ENCODE measurements around the gene TYR.
"Not testable (repeated sequence)": the region's sequence is repeated elsewhere in the genome, so short reads cannot be mapped to it uniquely, and the experiment has no call there.

The TYR gene

DNA sequence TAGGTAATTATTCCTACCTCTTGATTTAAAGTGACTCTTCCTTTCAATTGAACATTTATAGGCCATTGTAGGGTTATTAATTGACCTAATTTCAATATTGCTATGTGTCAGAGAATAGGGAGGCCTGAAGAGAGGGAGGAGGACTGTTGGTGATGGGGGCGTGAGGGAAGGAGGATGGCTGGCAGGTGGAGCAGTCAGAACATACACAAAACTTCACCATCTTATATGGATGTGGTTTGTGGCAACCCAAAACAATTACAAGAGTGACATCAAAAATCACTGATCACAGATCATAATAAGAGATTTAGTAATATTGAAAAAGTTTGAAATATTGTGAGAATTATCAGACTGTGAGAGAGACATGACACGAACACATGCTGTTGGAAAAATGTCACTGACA lies 95.5 kb downstream of the TYR start:
- not testable (repeated sequence) for DNase-seq

DNA sequence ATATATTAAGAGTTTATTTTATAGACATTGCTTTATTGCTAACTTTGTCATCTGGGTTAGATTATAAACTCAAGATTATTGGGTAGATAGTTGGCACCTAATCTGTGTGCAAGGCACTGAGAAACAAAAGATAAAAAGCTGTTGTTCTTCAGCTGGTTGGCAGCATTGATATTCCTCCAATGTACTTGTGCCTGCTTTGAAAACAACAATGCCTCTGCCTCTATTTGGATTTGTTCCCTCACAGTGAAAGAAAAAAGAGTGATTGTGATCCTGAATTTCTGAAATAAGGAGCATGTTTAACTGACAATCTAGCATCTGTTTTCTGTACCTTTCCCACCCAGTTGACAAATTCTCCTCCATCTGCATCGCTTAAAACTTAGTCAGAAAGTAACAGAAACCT lies 98.3 kb downstream of the TYR start:
- no peak for DNase-seq

DNA sequence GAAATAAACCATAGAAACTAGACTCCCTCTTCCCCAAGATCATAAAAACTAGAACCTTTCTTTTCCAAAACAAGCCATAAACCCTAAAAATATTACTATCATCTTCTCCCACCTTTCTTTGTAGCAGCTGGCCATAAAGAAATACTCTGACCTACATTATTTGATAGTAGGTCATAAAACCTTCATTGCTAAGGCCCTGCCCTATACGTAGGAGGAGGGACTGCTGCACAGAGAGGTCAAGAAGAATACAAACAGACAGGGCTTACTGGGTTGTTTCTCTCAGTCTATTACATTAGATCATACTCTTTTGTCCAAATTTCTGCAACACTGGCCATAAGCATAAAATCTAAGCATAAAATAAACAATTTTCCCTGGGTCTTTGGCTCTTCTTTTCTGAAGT lies 101.5 kb downstream of the TYR start:
- DNase-seq: no peak

DNA sequence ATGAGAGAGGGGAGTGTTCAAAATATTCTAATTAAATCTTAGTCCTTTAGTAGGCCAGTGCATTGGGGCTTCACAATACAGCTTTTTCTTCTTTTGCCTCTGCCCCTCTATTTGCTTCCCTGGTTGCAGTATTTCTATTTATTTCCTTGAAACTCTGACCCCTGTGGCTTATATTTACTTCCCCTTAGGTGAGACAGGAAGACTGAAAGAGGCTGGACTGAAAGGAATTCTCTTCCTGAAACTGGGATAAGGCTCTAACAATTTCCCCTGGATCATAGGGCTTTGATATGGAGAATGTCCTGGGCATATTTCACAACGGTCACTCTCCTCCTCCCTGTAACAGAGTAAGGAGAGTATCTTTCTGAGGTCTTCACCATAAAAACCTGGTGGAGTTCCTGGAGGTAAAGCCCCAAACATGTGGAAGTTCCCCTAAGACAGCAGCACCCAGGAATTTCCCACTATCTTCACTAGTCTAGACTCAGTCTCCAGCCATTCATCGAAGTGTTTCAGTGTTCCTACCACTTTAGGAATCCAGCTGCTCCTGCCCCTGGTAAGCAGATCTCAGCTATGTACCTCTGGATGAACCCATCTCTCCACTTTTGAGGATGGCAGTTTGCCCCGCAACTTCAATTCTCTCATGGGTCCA lies 103.5 kb downstream of the TYR start:
- DNase-seq: not testable (repeated sequence)

DNA sequence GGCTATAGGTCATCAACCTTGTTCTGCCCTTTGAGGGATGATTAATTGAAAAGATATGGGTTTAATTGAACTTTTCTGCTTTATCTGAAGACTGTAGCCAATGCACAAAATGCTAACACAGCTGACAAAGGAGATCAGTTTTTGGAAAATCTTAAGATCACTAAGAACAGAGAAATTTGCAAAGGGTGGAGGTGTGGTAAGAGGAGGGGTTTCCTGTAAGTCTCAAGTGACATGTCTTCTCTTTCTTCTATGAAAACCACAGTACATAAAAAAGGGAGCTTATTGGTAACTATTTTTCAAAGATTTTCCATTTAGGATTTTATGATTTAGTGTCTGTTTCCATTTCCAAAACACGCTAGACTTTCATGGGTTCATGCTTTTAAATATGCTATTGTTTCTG lies 108.9 kb downstream of the TYR start:
- DNase-seq: not testable (repeated sequence)

DNA sequence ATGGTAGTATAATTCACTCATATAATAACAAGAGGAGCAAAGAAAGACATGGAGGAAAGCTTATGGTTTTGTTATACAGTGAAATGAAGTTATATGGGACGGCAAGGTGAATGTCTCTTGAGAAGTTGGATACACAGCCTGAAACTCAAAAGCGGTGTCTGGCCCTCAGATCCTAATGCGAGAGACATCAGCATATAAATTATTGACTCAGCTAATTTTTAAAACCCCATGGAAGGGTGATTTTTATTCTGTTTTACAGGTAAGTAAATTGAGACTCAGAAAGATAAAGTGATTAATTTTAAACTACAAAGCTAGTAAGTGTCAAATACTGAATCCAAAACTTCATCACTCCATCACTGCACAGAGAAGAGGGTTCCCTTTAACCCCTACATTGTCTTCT lies 110.3 kb downstream of the TYR start:
- not testable (repeated sequence) for DNase-seq

DNA sequence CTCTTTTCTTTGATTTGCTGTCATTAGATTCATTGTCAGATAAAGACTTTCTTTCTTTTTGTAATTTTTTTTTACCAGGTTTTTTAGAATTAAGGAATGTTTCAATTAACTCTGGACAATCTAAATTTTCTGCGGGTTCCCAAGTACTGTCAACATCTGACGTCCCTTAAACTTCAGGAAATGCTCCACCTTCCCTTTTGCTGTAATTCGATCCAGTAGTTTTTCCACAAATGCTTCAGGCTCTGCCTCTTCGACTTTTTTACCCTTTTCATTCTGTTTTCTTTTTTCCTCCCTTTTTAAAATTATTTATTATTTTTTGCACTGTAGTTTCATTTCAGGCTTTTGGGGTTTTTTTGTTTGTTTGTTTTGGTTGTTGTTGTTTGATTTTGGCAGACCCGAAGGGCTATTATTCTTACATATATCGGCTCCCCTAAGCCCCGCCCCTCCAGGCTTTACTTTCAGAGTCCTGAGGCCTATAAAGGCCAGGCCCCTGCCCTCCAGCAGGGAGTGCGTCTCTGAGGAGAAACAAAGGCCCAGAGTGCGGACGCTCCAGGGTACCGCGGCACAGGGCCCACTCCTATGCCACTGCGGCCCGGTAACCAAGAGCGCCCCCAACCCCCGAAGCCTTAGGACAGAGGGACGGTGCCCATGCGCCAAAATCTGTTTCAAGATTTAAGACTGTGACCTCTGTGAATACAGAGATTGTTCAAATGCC lies 116.4 kb downstream of the TYR start:
- DNase-seq: no peak

DNA sequence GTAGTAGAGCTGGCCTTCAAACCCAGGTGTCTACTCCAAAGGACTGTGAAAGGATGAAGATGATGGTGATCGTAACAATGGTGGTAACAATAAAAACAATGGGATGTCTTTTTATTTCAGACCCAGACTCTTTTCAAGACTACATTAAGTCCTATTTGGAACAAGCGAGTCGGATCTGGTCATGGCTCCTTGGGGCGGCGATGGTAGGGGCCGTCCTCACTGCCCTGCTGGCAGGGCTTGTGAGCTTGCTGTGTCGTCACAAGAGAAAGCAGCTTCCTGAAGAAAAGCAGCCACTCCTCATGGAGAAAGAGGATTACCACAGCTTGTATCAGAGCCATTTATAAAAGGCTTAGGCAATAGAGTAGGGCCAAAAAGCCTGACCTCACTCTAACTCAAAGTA lies 117.3 kb downstream of the TYR start:
- DNase-seq: not testable (repeated sequence)

DNA sequence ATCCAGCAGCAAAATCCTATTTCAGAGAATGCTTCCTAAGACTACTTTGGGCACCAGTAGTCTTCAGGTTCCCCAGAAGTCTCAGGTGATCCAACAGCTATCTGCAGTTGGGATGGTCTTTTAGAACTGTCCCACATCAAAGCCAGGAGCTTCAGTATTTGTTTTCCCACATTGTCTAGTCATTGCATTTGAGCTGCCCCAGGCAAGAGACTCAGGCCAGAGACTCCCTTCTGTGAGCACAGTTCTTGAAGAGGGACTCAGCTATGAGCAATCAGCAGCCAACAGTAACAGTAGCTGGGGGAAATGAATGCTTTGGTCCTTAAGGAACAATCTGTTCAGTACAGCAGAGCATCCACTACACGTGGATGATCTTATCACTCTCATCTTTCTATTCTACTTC lies 125.4 kb downstream of the TYR start:
- not testable (repeated sequence) for DNase-seq

DNA sequence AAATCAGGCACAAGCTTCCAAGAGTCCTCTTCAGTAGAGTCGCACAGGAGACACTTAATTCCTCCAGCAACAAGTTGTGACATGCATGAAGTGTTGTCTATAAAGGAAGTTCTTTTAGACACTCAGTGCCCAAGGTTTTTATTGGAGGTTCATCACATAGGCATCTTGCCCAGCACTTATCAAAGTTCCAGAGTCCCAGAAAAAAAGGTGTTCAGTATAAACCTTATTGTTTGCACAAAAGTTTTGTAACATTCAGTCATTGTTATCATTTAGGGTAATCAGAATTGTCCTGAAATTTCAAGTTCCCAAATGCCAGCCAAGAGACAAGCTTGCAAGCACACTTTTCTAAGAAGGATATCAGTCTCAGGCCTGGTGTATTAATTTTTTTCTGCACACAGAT lies 130.6 kb downstream of the TYR start:
- not testable (repeated sequence) for DNase-seq

DNA sequence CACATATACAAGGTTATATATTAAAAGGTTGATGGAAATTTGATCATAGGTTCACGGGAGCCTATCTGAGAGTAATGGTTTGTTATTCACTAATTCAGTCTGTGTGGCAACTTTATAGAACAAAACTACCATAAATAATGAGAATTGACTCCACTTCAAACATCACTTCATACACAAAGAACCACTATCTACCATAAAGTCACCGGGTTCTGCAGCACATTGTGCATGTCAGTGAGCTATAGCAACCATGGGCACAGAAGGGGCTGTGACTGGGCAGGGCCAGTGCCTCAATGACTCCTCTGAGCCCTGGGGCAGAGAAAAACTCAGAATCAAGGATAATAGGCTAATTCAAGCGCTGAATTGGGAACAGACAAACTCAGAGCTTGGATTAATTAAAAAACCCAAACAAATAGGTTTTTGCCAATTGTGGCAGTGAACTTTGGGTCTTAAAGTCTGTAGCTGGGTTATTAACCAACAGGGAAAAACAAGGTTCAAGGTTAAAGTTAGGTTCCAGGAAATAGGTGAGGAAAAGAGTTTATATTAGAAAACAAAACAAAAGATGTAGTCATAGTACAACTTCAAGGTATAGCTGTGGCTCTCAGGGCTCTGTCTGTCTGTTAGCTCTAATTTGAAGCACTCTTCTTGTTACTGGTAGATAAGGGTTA lies 131.8 kb downstream of the TYR start:
- DNase-seq: not testable (repeated sequence)

DNA sequence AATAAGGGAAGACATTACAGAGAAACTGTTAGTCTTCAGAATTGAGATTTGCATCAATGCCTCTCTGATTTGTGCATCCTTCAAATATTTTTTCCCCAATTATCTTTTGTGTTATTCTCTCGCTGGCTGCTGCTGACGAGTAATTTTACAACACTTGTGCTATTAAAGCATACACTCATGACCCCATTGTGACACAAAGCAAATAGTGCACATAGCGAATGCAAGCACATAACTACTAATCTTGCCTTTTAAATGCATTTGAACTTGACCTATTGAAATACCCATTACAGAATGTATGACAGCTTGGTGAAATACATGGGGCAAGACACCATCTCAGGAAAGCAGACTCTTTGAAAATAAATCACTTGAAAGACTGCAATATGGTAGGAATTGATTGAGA lies 132.9 kb downstream of the TYR start:
- not testable (repeated sequence) for DNase-seq

DNA sequence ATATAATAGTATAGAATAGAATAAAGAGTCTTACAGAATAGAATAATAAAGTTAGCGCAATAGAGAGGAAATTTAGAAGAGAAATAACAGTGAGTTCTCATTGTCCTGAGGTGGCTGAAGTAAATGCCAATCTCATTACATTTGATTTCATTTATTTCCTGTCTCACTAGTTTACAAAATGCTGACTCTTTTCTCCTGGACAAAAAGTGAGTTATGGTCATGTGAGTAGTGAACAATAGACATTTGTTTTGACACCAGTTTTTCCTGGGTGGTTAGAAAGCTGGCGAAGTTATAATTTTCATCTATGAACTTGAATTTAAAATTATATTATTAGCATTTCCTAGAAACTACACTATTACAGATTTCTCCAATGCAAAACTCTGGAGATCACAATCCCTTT lies 143.7 kb downstream of the TYR start:
- no peak for DNase-seq

DNA sequence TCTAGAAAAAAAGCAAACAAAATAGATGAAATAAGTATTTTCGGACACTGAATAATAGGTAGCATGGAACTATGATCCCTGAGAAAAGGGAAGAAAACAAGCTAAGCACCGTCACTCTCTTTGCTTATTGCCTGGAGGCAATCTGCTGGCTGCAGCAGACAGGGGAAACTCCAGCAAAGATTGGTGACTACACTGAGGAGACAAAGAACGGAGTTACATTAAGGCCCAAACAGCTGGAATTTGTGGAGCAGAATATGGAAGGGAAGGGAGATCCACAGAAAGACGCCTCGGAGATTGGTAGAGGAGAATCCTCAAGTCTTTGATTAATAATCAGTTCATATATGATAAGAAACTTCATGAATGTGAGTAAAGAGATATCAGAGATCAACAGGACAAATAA lies 150.2 kb downstream of the TYR start:
- DNase-seq: no peak

DNA sequence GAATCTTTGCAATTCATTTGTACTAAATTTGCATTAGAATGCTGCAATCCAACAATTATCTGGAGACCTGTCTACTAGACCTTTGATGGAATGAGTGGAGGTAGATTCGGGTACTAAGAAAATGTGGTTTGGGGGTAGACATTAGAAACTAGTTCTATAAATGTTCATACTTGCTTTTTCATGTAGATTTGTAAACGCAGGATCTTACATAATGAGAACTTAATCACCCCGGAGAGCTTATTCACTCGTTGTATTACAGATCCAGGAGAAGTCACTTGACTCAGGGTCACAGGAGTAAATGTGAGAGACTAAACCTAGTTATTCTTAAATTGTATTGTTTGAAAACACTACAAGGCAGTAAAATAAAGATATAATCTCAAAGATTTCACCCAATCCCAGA lies 154.3 kb downstream of the TYR start:
- not testable (repeated sequence) for DNase-seq

DNA sequence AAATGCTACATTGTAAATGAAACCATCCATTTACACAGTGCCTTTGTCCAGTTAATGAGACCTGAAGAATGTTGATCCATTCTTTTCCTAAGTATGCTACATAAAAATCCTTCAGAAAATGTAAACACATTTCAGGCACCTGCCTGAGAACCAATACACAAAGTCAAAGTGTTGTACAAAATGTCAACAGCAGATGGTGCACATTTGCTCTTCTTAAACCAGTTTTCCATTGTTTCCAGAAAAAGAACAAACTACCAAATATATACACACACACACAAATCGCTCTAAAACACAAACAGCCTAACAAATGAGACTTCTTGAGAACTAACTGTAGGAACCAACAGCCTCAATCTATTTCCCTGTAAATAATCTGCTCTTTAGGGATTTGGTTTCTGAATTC lies 156.0 kb downstream of the TYR start:
- not testable (repeated sequence) for DNase-seq

DNA sequence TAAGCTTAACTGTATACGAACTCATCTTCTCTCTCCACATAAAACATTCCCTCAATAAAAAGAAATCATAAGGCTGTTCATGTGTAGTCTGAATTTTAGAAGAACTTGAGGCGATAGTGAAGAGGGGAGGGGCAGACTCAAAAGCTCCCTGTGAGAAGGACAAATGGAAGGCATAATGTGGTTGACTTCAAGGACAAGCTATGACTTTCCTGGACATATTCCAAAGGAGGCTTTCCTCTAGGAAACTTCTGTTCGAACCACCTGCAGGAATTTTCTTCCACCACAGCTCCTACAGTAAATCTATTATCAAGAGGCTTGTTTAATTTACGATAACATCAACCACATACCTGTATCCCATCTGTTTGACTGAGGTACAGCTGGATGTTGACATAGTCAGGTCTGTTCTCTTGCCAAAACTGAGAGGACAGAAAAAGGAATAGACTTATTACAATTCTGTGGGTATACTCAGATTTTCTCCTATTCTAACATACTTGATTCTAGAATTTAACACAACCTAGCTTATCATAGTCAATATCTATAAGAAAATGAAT lies 159.5 kb downstream of the TYR start:
- not testable (repeated sequence) for DNase-seq

DNA sequence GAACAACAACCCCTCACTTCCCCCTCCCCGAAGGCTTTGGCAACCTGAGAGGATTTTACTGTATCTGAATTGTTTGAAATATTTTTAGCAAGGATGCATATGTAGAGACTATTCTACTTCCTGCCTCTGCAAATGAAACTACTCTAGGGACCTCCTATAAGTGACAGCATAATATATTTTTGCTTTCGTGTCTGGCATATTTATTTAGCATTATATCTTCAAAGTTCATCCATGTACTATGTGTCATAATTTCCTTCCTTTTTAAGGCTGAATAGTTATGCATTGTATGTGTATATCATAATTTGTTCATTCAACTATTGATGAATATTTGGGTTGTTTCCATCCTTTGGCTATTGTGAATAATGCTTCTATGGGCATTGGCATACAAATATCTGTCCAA lies 160.4 kb downstream of the TYR start:
- not testable (repeated sequence) for DNase-seq

DNA sequence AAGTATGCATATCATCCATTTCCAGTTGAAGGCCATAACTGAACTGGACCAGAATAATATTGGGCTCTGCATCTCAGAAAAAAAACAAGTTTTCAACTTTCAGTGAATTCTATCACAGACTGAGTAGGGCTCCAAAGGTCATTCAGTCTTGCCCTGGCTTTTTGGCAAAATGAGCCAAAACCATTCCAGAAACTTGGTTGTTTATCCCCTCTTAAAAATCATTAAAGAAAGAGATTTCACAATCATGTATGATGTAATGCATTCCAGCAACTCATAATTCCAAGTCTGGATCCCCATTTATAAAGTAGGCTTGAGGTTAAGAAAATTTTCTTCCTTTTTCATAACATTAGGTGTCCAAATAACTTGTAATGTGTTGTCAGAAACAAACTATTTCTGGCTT lies 162.8 kb downstream of the TYR start:
- not testable (repeated sequence) for DNase-seq

DNA sequence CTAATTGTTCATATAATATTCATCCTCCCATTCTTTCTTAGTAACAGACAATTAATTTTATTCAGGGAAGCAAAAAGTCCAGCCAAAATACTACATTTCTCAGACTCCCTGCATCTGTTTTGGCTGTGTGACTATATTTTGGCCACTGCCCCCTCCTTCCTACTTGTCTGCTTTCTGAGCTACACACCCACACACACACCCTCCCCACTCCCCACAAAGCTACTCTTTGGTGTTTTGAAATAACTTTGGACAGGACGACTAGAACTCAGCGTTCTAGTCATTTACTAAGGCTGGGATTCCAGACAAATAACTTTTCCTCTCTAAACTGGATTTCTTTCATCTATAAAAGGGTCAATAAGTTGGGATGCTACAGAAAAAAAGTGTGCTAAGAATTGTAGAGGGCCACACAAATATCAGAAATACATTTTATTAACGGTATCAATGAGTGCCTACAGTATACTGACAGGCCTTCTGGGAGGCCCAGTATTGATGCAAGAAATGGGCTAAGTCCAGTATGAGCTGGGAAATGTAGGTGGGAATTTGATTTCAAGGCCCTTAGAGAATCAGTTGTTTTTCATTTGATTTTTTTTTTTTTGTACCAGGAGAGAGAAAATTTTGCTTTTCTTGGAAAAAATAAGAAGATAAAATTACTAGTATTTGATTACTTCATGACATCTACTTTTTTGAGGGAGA lies 165.4 kb downstream of the TYR start:
- DNase-seq: not testable (repeated sequence)
